HG02973 (cell line): ENCODE measurements around the gene MMP17.

ENCODE experiments used
- ATAC-seq: cut with Tn5 transposase; IDR thresholded peaks from one replicate; pipeline ENCODE4 v1.9.1; 2021; ENCODE audit warnings: moderate library complexity; ENCODE audit not compliant: unreplicated experiment

The MMP17 gene

GRCh38 chr12:131847456-131847855, 19.3 kb downstream of the MMP17 start:
- no peak for ATAC-seq

DNA sequence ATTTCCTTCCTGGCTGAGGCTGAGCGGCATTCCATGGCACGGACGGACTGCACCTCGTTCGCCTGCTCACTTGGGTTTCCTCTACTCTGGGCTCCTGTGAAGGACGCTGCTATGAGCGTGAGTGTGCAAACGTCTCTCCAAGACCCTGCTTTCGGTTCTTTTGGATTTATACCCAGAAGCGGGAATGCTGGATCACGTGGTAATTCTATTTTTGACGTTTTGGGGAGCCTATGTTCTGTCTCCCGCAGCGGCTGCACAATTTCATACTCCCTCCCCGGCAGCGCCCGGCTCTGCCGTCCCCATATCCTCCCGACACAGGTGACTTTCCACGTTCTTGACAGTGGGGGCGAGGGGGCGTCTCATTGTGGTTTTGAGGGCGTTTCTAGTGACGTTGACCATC, 20.6 kb downstream of the MMP17 start:
- no peak for ATAC-seq

DNA sequence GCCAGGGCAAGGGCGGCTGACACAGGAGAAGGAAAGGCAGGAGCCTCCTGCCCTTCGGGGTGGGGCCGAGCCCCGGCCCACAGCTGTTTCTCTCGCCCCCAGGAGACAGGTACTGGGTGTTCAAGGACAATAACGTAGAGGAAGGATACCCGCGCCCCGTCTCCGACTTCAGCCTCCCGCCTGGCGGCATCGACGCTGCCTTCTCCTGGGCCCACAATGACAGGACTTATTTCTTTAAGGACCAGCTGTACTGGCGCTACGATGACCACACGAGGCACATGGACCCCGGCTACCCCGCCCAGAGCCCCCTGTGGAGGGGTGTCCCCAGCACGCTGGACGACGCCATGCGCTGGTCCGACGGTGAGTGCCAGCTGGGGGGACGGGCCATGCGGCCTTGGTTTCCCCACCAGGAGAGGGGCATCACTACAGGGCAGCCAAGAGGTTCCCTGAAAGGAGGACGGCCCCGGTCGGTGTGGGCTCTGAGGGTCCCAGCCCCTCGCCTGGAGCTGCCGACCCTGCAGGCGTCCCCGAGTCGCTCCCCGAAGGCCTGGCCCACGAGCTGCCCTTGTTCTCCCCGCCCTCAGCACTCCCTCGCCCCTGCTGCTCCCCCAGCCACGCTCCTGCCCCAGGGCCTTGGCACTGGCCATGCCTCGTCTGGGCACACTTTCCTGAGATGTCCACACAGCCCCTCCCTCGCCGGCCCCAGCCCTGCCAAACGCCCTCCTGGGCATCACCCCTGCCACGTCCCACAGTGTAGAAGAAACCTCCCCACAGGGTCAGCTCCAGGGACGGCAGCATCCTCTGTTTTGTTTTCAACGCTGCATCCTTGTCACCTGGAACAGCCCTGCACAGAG, 21.7 kb downstream of the MMP17 start:
- no peak for ATAC-seq

DNA sequence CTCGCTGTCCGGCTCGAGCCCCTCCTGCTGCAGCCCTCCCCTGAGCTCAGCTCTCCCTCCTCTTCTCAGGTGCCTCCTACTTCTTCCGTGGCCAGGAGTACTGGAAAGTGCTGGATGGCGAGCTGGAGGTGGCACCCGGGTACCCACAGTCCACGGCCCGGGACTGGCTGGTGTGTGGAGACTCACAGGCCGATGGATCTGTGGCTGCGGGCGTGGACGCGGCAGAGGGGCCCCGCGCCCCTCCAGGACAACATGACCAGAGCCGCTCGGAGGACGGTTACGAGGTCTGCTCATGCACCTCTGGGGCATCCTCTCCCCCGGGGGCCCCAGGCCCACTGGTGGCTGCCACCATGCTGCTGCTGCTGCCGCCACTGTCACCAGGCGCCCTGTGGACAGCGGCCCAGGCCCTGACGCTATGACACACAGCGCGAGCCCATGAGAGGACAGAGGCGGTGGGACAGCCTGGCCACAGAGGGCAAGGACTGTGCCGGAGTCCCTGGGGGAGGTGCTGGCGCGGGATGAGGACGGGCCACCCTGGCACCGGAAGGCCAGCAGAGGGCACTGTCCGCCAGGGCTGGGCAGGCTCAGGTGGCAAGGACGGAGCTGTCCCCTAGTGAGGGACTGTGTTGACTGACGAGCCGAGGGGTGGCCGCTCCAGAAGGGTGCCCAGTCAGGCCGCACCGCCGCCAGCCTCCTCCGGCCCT, 22.8 kb downstream of the MMP17 start:
- ATAC-seq = no peak

- no peak for ATAC-seq
Observed at GRCh38 chr12:131851741-131852550, 23.8 kb downstream of the MMP17 start.

DNA sequence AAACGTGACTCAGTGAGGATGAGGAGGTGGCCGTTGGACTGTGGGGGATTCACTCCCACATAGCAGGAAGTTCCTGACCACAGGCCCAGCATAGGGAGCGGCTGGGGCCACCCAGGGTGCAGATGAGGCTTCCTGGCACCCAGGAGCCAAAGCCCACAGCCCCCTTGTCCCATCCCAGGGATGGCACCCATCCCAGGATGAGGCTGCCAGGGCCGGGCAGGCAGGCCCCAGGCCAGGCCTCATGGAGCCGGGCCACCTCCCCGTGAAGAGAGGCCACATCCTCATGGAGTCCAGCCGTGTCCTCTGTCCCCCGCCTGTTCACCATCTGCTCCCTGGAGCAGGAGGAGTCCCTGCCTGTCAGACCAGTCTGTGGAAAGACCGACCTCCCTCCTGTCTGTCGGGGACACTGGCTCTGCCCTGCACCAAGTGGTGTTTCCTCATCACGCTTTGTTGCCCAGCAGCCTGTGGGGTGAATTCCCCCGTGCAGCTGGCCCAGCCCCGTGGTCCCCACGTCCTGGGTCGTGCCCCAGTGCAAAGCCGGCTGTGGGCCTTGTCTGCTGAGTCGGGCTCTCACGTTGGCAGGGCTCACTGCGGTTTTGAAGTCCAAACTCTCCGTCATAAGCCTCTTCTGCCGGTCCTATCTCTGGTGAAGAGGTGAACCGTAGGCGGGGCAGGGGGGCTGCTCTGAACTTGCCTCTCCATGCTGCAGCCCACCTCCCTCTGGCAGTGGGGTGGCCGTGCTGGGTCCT, 24.5 kb downstream of the MMP17 start:
- ATAC-seq = no peak

DNA sequence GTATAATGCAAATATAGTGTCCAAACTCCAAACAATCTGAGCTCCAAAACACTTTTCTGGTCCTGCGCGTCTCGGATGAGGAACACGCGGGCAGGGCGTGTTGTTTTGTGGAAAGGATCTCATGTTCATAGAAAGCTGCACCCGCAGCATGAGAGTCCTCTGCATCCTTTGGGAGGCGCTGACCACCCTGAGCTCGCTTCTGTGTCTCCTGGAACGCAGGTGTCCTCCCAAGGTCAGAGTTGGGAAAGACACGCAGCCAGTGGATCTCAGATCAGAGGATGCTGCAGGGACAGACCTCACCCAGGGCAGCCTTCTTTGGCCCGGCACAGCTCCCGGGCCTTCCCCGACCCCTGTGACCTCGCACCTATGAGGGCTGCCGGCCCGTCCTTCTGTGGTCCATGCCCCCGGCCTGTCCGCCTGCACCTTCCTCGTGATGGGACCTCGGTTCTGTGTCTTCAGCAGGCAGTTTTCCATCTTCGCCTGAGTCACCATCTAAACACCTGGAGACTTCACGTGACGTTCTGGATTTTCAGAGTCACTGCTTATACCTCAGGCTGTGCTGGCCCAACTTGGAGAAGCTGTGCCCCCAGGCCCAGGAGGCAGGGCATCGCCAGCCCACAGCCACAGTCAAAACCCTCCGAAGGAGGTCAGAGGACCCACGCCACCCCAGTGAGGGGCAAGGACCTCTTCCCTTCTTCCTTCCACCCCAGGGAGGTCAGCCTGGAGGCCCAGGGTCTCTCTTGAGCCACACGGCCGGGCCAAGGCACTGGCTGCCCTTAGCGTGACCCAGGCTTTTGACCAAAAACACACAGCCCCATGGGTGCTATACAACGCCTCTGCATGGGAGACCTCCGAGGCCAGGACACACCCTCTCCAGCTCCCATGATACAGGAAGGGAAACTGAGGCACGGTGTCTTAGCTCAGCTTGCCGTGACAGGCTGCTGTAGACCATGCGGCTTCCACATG, 25.9 kb downstream of the MMP17 start:
- ATAC-seq = no peak

DNA sequence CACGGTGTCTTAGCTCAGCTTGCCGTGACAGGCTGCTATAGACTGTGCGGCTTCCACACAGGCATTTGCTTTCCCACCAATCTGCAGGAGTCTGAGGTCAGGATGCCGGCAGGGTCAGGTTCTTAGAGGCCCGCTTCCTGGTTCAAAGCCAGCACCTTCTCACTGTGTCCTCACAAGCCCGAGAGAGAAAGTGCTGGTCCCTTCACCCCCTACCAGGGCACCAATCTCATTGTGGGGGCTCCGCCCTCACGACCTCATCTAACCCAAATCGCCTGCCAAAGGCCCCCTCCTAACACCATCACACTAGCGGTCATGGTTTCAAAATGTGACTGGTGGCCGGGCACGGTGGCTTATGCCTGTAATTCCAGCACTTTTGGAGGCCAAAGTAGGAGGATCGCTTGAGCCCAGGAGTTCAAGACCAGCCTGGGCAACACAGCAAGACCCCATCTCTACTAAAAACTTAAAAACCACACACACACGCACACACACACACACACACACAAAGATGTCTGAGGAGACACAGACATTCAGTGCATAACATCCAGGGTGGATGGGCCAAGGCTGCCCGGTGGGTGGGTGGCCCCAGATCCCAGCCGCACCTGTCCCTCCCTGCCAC, 26.8 kb downstream of the MMP17 start:
- no peak for ATAC-seq

DNA sequence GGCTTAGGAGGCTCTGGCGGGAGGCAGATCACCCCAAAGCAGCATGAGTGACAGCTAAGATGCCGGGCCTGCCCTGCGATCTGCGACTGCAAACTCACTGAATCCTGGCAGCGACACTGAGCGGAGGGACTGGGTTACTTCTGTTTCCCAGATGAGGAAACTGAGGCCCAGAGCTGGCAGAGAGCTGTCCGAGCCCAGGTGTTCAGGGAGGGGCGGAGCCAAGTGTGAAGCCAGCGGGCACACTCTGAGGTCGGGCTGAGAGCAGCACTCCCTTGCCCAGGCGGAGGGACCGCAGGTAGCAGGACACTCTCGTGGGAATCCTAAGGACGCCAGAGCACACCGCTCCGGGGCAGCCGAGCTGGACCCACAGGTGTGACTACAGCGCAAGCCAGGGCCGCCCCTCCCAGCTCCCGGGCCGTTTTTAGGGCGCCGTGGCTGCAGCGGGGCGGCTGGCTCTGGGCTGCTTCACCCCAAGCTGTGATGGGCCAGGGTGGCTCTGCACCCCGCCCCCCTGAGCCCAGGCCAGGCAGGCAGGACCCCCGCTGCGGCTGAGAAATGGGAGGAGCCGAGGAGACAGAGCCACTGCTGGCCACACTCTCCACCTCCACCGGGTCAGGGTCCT, 27.4 kb downstream of the MMP17 start:
- ATAC-seq = no peak

GRCh38 chr12:131856366-131857097, 28.3 kb downstream of the MMP17 start:
- no peak for ATAC-seq

GRCh38 chr12:131857908-131858850, 30.0 kb downstream of the MMP17 start:
- ATAC-seq = no peak

GRCh38 chr12:131860472-131861260, 32.5 kb downstream of the MMP17 start:
- ATAC-seq = no peak

DNA sequence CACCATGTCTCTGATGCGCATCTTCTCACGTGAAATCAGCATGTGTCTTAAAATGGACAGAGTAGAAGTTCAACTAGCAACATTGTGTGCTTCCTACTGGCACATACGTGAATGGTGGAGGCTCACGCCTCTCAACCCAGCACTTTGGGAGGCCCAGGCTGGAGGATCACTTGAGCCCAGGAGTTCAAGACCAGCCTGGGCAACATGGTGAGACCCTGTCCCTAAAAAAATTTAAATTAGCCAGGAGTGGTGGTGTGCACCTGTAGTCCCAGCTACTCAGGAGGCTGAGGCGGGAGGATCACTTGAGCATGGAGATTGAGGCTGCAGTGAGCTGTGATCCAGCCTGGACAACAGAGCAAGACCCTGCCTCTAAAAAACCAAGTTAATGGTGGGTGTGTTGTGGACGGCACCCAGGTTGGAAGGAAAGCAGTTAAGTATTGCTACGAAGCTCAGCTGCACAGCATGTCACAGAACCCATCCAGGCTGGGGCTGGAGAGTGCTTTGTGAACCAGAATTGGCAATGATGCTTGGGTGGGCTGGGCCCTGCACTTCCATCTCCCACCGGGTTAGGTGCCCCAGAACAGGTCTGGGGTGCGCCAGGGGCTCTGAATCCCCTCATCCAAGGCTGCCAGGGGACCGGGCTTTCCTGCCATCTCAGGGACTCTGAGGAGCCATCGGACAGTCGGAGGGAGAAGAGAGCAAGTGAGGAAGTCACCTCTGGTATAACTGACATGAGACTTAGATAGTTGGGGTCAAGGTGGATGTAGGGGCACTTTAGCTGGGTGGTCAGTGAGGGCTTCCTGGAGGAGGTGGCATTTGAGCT, 33.3 kb downstream of the MMP17 start:
- ATAC-seq = no peak

- ATAC-seq = no peak
Observed at GRCh38 chr12:131862084-131862441, 33.9 kb downstream of the MMP17 start.

DNA sequence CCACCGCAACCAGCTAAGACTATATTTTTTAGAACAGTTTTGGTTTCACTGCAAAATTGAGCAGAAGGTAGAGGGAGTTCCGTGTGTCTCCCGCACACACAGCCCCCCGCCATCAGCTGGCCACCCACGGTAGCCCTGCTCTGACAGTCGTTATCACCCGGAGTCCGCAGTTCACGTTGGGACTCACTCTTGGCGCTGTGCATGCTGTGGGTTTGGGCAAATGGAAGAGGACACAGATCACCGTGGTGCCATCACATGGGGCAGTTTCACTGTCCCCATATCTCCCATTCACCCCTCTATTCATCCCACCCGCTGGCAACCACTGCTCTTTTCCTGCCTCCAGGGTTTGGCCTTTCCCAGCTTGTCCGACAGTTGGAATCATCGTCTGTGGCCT, 34.4 kb downstream of the MMP17 start:
- no peak for ATAC-seq
